HG03196 (cell line): ENCODE data around the gene PLAC8.
"Not testable (repeated sequence)": the region's sequence is repeated elsewhere in the genome, so short reads cannot be mapped to it uniquely, and the experiment has no call there.

Experiments used
- ATAC-seq: cut with Tn5 transposase; IDR thresholded peaks from one replicate; pipeline ENCODE4 v1.9.1; 2021; ENCODE audit not compliant: unreplicated experiment

Gene PLAC8

DNA sequence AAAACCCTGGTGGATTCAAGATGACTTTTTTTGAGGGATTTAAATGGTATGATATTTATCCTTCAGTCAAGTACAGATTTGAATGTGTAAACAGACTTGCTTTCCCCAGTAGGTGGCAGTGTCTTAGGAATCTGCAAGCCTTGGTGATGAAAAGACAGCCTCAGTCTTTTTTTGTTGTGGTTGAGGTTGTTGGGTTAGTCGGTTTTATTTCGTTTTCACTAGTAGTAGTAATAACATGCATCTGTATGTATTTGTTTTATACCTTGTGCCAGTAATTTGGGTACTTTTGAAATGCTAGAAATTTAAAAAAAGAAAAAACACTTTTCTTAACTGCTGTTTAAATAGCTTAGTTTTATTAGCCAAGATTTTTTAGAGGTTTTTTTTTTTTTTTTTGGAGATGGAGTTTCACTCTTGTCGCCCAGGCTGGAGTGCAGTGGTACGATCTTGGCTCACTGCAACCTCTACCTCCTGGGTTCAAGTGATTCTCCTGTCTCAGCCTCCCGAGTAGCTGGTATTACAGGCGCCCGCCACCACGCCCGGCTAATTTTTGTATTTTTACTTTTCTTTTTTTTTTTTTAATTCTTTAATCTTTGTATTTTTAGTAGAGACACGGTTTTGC lies 40.3 kb downstream of the PLAC8 start:
- ATAC-seq, result peak; percentile 81

DNA sequence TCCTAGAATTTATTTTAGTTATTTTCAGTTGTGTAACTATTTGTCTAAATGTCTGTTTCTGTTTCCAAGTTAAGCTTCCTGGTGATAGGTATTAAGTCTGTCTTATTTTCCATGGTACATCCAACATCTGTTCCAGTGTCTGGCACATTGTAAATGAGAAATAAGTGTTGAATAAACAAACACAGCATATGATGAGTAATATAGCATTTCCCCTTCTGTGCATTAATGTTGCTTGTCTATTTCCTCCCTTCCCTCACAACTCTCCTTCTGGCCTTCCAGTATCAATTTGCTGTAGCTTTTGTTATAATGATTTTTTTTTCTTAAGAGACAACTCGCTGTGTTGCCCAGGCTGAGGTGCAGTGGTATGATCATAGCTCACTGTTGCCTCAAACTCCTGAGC lies 43.4 kb downstream of the PLAC8 start:
- no peak for ATAC-seq

DNA sequence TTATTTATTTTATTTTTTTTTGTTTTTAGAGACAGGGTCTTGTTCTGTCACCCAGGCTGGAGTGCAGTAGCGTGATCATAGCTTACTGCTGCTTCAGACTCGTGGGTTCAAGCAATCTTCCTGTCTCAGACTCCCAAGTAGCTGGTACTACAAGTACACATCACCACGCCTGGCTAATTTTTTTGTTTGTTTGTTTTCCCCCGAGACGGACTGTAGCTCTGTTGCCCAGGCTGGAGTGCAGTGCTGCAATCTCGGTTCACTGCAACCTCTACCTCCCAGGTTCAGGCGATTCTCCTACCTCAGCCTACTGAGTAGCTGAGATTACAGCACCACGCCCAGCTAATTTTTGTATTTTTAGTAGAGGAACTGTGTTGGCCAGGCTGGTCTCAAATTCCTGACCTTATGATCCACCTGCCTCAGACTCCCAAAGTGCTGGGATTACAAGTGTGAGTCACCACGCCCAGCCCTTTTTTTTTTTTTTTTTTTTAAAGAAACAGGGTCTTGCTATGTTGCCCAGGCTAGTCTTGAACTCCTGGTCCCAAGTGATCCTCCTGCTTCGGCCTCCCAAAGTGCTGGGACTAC lies 47.4 kb downstream of the PLAC8 start:
- ATAC-seq, result no peak

DNA sequence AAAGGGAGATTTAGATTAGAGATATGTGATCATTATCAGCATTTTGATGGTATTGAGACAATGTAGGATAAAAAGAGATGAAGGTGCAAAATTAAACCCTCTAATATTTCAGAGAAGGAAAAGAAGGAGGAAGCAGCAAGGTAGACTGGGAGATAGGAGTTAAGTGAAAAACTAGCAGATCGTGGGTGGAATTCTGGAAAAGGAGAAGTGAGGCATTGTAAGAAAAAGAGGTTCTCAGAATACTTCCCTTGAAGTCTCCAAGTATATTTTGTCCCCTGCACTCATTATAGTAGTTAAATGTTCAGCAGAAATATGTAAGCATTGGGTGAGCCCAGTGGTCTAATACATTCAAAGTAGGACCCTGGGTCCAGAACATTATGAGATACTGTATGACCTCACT lies 49.3 kb downstream of the PLAC8 start:
- no peak for ATAC-seq

DNA sequence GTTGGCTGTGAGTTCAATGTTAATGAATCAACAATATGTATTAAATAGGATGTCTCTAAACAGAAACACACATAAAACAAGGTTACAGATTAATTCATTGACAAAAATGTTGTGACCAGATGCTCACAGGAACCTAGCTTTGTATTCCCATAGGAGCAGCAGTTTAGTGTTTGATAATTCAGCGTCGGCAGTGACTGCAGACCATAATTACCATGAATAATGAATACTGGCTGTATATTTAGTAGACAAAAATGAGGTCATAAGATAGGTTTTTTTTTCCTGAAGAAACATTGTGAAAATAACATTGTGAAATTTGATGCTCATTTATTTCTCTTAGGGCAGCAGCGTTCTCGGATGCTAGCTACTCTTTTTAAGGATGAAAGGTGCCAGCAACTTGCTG lies 51.8 kb downstream of the PLAC8 start:
- ATAC-seq, result no peak

DNA sequence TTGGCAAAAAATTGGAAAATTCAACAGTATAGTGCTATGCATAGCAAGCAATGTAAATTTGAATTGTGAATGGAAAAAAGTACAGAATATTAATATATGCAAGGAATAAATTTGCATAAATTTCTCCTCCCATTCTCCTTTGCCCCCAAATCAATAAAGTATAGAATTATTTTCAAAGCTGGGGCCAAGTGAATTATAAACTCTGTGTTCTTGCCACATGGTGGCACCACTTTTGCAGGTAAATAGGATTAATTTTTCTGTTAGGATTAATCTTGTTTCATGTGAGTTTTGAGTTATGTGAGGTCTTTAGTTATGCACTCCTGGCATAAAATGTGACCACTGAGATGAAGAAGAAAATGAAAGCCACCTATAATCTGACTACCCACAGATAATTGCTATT lies 59.6 kb downstream of the PLAC8 start:
- no peak for ATAC-seq

DNA sequence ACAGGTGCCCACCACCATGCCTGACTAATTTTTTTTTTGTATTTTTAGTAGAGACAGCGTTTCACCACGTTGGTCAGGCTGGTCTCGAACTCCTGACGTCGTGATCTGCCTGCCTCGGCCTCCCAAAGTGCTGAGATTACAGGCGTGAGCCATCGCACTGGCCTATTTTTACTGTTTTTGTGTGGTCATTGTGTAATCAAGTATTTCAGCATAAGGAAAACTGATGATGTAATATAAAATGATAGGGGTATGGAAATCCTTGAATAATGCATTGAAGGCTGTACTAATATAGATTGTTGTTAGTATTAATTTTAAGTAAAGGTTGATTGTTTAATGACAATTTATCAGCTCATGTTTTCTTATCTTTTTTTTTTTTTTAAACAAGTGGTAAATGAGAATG lies 65.7 kb downstream of the PLAC8 start:
- not testable (repeated sequence) for ATAC-seq

DNA sequence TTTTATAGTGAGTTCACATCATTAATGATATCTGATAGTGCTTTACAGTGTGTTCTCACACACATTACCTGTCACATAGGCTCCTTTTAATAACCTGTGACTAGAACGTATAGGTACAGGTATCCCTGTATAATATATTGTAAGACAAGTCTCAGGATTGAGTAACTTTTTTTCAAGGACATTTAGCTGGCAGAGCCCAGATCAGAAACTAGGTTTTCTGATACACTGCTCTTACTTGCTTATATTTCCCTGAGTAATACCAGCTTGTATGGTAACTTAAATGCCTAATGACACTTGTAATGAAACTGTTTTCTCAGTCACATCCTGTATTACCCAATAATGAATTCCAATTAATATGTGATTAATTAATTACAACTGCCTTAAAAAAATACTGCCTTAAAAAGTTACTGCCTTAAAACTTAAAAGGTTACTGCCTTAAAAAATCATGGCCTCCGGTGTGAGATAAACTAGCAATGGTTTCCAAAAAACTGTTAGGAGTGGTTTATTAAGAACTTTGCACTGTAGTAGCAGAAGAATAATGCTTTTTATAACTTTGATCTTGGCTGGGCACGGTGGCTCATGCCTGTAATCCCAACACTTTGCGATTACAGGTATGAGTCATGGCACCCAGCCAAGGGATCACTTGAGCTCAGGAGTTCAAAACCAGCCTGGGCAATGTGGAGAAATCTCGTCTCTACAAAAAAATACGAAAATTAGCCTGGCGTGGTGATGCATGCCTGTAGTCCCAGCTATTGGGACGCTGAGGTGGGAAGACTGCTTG lies 67.6 kb downstream of the PLAC8 start:
- no peak for ATAC-seq

DNA sequence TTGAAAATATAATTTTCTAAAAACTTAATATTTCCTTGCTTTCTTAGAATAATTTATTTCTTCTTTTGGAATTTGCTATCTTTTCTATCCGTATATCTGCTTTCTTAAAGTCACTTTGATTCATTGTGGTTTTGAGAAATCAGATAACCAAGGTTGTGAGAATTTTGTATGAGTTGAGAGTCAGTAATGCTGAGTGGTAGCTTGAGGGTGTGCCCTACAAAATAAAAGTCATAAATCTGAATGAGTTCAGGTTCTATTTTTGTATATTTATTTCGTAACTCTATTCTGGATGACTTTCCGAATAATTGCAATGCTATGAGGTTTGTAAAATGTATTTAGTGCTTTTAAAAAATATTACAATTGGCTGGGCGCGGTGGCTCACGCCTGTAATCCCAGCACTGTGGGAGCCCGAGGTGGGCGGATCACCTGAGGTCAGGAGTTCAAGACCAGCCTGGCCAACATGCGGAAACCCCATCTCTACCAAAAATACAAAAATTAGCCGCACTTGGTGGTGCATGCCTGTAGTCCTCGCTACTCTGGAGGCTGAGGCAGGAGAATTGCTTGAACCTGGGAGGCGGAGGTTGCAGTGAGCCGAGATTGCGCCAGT lies 70.6 kb downstream of the PLAC8 start:
- no peak for ATAC-seq

DNA sequence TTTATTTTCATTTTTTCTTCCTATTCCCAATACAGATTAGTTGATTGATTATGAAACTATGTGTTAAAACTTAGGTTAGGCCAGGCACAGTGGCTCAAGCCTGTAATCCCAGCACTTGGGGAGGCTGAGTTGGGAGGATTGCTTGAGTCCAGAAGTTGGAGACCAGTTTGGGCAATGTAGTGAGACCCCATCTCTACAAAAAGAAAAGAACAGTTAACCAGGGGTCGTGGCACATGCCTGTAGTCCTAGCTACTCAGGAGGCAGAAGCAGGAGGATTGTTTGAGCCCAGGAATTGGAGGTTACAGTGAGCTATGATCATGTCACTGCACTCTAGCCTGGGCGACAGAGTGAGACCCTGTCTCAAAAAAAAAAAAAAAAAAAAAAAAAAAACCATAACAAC lies 71.4 kb downstream of the PLAC8 start:
- not testable (repeated sequence) for ATAC-seq

DNA sequence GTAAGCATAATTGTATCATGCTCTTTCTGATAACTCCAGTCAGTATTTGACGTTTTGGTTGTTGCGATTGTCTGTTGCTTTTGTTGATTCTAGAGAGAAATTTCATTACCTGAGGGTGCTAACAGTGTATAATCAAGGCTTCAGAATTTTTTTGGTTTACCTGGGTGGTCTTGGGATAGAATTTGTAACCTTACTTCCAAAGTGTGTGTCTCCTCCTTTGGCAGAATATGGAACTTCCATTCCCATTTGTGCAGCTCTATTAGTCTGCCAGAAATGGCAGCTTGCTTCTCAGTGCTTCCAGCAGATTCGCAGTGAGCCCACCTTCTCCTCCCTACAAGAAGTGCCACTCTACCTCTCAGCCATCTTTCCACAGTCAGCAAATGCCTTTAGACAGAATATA lies 74.3 kb downstream of the PLAC8 start:
- no peak for ATAC-seq
